ENCODE measurements around the gene VSNL1. TPM values are rescaled to one million over a fixed set of nuclear protein-coding genes. Genes with fewer than 3 reads are reported as not detected.
"Not testable (repeated sequence)": the region's sequence is repeated elsewhere in the genome, so short reads cannot be mapped to it uniquely, and the experiment has no call there.

VSNL1 gene
- total and polyA plus RNA-seq, 5 donors = 26.5 to 39.3 (median 36.8) TPM

GRCh38 chr2:17558878-17559277 is 18.4 kb downstream of the VSNL1 start:
- WGBS = 72% methylated on average over 3 of the region's 3 CpGs
- intact Hi-C loops (cut with DNase I) = no loop called here
- DNase-seq (no peak), ATAC-seq (no peak)
- H3K27ac ChIP-seq (ENCODE audit: low read length) = no peak overlapping the region
- no peaks in the 10 kb centered on the region for H3K27me3 ChIP-seq (ENCODE audit: control insufficient read depth, insufficient read depth)
- H3K4me3 ChIP-seq (ENCODE audit: low read length) = no peak overlapping the region
- no peaks in the 10 kb centered on the region for H3K9me3 ChIP-seq (ENCODE audit: control insufficient read depth, low read length)
- no peaks in the 10 kb centered on the region for H3K4me1 ChIP-seq (ENCODE audit: control insufficient read depth, insufficient read depth, low read length)

GRCh38 chr2:17565726-17566125 is 25.2 kb downstream of the VSNL1 start:
- ATAC-seq; H3K27ac ChIP-seq (ENCODE audit: low read length); intact Hi-C loops (cut with DNase I); H3K9me3 ChIP-seq (ENCODE audit: control insufficient read depth, low read length); H3K4me3 ChIP-seq (ENCODE audit: low read length); H3K4me1 ChIP-seq (ENCODE audit: control insufficient read depth, insufficient read depth, low read length); H3K27me3 ChIP-seq (ENCODE audit: control insufficient read depth, insufficient read depth); DNase-seq: not testable (repeated sequence)
- WGBS = 85% methylated on average over 3 of the region's 3 CpGs

- Histone ChIP-seq H3K27ac (ENCODE audit: low read length) (no peak overlapping the region), H3K4me3 (ENCODE audit: low read length) (no peak overlapping the region), H3K4me1 (ENCODE audit: control insufficient read depth, insufficient read depth, low read length) (no peaks in the 10 kb centered on the region), H3K9me3 (ENCODE audit: control insufficient read depth, low read length) (no peaks in the 10 kb centered on the region), H3K27me3 (ENCODE audit: control insufficient read depth, insufficient read depth) (no peaks in the 10 kb centered on the region)
- intact Hi-C loops (cut with DNase I) = no loop called here
- DNase-seq (no peak), ATAC-seq (no peak)
- WGBS = 27% methylated on average over 1 of the region's 1 CpG
Measured at GRCh38 chr2:17571681-17572080, 31.2 kb downstream of the VSNL1 start.

GRCh38 chr2:17573085-17573803 is 32.7 kb downstream of the VSNL1 start:
- DNase-seq (no peak), ATAC-seq (no peak)
- no peaks in the 10 kb centered on the region for H3K27me3 ChIP-seq (ENCODE audit: control insufficient read depth, insufficient read depth)
- no peaks in the 10 kb centered on the region for H3K9me3 ChIP-seq (ENCODE audit: control insufficient read depth, low read length)
- intact Hi-C loops (cut with DNase I) = no loop called here
- H3K27ac ChIP-seq (ENCODE audit: low read length) = no peak overlapping the region
- no peaks in the 10 kb centered on the region for H3K4me1 ChIP-seq (ENCODE audit: control insufficient read depth, insufficient read depth, low read length)
- 84% methylated on average over 3 of the region's 3 CpGs for WGBS
- H3K4me3 ChIP-seq (ENCODE audit: low read length) = no peak overlapping the region

GRCh38 chr2:17573804-17574175 is 33.3 kb downstream of the VSNL1 start:
- ATAC-seq = no peak
- no peak overlapping the region for H3K27ac ChIP-seq (ENCODE audit: low read length)
- no peaks in the 10 kb centered on the region for H3K4me1 ChIP-seq (ENCODE audit: control insufficient read depth, insufficient read depth, low read length)
- H3K4me3 ChIP-seq (ENCODE audit: low read length) = no peak overlapping the region
- WGBS = 63% methylated on average over 3 of the region's 3 CpGs
- DNase-seq = no peak
- no peaks in the 10 kb centered on the region for H3K27me3 ChIP-seq (ENCODE audit: control insufficient read depth, insufficient read depth)
- no peaks in the 10 kb centered on the region for H3K9me3 ChIP-seq (ENCODE audit: control insufficient read depth, low read length)
- intact Hi-C loops (cut with DNase I) = no loop called here

GRCh38 chr2:17574406-17575073 is 34.0 kb downstream of the VSNL1 start:
- no peaks in the 10 kb centered on the region for H3K4me1 ChIP-seq (ENCODE audit: control insufficient read depth, insufficient read depth, low read length)
- no peak for DNase-seq
- ATAC-seq = no peak
- 77% methylated on average over 3 of the region's 3 CpGs for WGBS
- no peaks in the 10 kb centered on the region for H3K9me3 ChIP-seq (ENCODE audit: control insufficient read depth, low read length)
- no peaks in the 10 kb centered on the region for H3K27me3 ChIP-seq (ENCODE audit: control insufficient read depth, insufficient read depth)
- intact Hi-C loops (cut with DNase I) = no loop called here
- no peak overlapping the region for H3K27ac ChIP-seq (ENCODE audit: low read length)
- no peak overlapping the region for H3K4me3 ChIP-seq (ENCODE audit: low read length)

GRCh38 chr2:17576802-17577201 is 36.3 kb downstream of the VSNL1 start:
- Histone ChIP-seq H3K4me1 (ENCODE audit: control insufficient read depth, insufficient read depth, low read length) (no peaks in the 10 kb centered on the region), H3K27me3 (ENCODE audit: control insufficient read depth, insufficient read depth) (no peaks in the 10 kb centered on the region), H3K4me3 (ENCODE audit: low read length) (no peak overlapping the region), H3K9me3 (ENCODE audit: control insufficient read depth, low read length) (no peaks in the 10 kb centered on the region), H3K27ac (ENCODE audit: low read length) (no peak overlapping the region)
- WGBS = 91% methylated on average over 1 of the region's 1 CpG
- DNase-seq (no peak), ATAC-seq (no peak)
- intact Hi-C loops (cut with DNase I) = no loop called here

GRCh38 chr2:17578466-17578928 is 38.0 kb downstream of the VSNL1 start:
- 55% methylated on average over 5 of the region's 5 CpGs for WGBS
- peak in 1 of 2 donors; percentile 48 for ATAC-seq
- Histone ChIP-seq H3K9me3 (ENCODE audit: control insufficient read depth, low read length) (no peaks in the 10 kb centered on the region), H3K27me3 (ENCODE audit: control insufficient read depth, insufficient read depth) (no peaks in the 10 kb centered on the region), H3K4me1 (ENCODE audit: control insufficient read depth, insufficient read depth, low read length) (no peaks in the 10 kb centered on the region), H3K4me3 (ENCODE audit: low read length) (no peak overlapping the region), H3K27ac (ENCODE audit: low read length) (peak overlapping the region; percentile 71)
- intact Hi-C loops (cut with DNase I) = no loop called here
- DNase-seq = peak in 1 of 3 donors; percentile 38

- ATAC-seq = no peak
Measured at GRCh38 chr2:17579605-17580318, 39.3 kb downstream of the VSNL1 start.

GRCh38 chr2:17580319-17580715 is 39.8 kb downstream of the VSNL1 start:
- Histone ChIP-seq H3K27me3 (ENCODE audit: control insufficient read depth, insufficient read depth) (no peaks in the 10 kb centered on the region), H3K4me1 (ENCODE audit: control insufficient read depth, insufficient read depth, low read length) (peaks cover 4% of the 10 kb centered on the region), H3K27ac (ENCODE audit: low read length) (no peak overlapping the region), H3K4me3 (ENCODE audit: low read length) (no peak overlapping the region), H3K9me3 (ENCODE audit: control insufficient read depth, low read length) (no peaks in the 10 kb centered on the region)
- no peak for ATAC-seq
- 85% methylated on average over 2 of the region's 2 CpGs for WGBS
- intact Hi-C loops (cut with DNase I) = no loop called here
- DNase-seq = no peak

More at GRCh38 chr2:17579605-17580318, 39.3 kb downstream of the VSNL1 start:
- DNase-seq = no peak
- Histone ChIP-seq H3K4me1 (ENCODE audit: control insufficient read depth, insufficient read depth, low read length) (peaks cover 4% of the 10 kb centered on the region), H3K27me3 (ENCODE audit: control insufficient read depth, insufficient read depth) (no peaks in the 10 kb centered on the region), H3K27ac (ENCODE audit: low read length) (no peak overlapping the region), H3K4me3 (ENCODE audit: low read length) (no peak overlapping the region), H3K9me3 (ENCODE audit: control insufficient read depth, low read length) (no peaks in the 10 kb centered on the region)
- intact Hi-C loops (cut with DNase I) = no loop called here
- WGBS = 75% methylated on average over 3 of the region's 3 CpGs

GRCh38 chr2:17581831-17582230 is 41.3 kb downstream of the VSNL1 start:
- DNase-seq (no peak), ATAC-seq (no peak)
- H3K4me1 ChIP-seq (ENCODE audit: control insufficient read depth, insufficient read depth, low read length) = peaks cover 4% of the 10 kb centered on the region
- intact Hi-C loops (cut with DNase I) = no loop called here
- no peak overlapping the region for H3K27ac ChIP-seq (ENCODE audit: low read length)
- no peaks in the 10 kb centered on the region for H3K27me3 ChIP-seq (ENCODE audit: control insufficient read depth, insufficient read depth)
- H3K4me3 ChIP-seq (ENCODE audit: low read length) = no peak overlapping the region
- no peaks in the 10 kb centered on the region for H3K9me3 ChIP-seq (ENCODE audit: control insufficient read depth, low read length)
- WGBS = 71% methylated on average over 2 of the region's 2 CpGs

Measured in right cardiac atrium (tissue), 5 donors.